NCI-H82 treated with DMSO at 0.1 percent for 48 hours (cell line): ENCODE results near the gene PGC.

Experiments
- DNase-seq: peaks from one replicate; lab custom pipeline; 2025; ENCODE audit not compliant: unreplicated experiment; lab: John Stamatoyannopoulos, UW

The PGC gene

DNA sequence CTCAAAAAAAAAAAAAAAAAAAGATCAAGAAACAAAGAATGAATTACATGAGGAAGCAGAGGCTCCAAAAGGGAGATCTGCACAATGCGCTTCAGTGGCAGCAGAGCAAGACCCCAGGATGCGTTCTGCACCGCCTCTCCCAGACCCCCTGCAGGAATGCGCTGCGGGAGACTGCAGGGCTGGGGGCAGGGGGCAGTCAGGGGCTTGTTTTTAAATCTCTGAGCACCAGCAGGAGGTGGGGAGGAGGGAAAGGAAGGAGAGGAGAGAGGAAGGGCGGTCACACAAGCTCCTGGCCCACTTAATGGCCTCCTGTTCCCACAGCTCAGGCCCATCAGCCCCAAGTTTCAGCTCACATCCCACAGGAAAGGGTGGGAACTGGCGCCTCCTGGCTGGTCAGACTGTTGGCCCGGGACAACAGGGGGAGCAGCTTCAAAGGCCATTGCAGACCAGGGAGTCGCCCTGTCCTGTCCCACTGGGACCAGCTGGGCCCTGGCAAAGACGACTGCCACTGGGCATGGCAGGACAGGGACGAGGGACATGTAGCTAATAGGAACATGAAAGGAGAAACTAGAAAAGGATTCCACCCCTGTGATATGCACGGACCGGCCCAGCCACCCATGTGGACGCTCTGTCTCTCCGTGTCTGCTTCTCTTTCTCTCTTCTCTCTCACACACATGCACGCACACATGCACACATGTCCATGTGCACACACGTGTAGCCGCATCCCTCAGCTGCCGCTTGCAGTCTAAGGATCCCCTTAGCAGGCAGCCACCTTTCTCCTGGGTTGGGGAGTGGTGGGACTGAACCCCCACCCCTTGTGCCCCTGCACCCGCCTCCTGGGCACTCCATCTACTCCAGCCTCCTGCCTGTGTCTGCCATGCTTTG, 46.5 kb downstream of the PGC start:
- no peak for DNase-seq

DNA sequence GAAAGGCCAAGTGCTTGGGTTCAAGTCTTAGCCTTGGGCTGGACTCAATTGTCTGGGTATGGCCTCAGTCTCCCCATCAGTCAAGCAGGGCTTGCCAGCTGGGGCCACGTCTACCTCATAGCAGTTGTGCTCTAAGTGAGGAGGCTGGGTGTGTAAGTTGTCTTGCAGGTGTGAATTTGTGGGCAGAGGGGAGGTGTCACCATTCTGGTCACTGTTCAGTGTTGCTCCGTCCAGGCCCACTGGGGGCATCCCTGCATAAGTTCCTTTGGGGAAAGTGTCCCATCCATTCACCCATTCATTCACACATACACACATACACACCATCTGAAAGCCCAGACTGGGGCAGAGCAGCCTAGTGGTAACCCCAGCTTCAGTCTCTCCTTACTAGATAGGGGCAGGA, 48.1 kb downstream of the PGC start:
- no peak for DNase-seq

DNA sequence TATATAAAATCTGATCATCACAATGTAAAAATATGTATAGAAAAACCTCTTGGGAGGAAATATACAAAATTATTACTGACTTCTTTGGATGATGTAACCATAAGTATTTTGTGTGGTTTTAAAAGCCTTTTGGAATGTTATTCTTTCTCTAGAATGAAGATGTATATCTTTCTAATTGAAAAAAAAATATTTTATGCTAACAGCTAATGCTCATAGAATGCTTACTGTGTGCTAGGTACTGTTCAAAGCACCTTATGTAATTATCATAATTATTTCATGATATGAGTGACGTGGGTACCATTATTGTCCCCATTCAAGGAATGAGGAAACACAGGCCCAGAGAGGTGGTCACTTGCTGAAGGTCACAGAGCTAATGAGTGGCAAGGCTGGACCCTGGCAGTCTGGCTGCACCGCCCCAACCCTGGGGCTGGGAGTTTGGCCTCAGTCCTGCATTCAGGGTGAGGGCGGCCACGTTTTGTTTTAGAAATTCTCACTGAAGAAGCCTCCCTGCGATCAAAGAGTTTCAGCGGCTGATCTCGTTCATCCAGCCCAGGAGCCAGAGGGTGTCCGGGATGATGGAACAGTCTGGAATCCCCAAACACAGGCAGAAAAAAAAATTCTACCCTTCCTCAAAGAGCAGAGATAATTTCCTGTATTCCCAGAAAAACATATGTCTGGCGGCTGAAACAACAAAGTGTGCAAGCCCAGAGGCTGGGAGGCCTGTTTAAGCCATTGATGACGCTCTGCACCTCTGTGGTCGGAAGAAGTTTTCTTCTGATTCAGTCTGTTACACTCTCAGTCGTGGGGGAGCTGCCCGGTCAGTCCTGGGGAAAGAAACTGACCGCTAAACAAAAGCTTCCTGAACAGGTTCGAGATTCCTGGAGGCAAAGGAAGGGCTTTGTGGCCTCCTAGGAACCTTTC, 49.1 kb downstream of the PGC start:
- DNase-seq, result no peak

DNA sequence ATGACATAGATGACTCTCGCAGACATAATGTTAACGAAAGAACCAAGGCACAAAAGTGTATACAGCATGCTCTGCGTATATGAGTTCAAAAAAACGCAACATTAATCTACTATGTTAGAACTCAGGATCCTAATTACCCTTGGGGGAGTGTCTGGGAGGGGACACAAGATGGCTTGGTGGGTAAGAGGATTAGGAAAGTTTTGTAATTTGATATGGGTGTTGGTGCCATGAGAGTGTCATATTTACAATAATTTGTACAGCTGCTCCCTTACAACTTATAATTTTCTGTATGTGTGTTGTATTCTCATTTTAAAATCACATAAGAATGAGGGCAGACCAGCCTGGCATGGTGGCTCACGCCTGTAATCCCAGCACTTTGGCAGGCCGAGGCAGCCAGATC, 50.4 kb downstream of the PGC start:
- DNase-seq, result peak; percentile 79

DNA sequence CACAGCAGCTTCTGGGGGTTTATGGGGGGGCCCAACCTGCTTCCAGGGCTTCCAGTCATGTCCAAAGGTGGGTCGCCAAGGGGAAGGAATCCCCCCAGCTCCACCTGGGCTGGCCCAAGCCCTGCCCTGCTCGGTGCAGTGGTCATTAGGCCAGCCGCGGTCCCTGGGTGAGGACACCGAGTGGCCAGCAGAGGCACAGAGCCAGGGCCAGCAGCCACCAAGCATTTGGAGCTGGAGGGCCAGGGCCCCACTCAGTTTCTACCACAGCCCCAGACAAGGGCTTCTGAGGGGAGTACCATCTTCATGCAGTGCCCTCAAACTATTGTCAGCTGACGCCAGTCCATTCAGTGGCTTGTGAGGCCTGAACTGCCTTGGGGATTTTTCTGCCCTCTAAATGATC, 51.4 kb downstream of the PGC start:
- DNase-seq, result no peak

DNA sequence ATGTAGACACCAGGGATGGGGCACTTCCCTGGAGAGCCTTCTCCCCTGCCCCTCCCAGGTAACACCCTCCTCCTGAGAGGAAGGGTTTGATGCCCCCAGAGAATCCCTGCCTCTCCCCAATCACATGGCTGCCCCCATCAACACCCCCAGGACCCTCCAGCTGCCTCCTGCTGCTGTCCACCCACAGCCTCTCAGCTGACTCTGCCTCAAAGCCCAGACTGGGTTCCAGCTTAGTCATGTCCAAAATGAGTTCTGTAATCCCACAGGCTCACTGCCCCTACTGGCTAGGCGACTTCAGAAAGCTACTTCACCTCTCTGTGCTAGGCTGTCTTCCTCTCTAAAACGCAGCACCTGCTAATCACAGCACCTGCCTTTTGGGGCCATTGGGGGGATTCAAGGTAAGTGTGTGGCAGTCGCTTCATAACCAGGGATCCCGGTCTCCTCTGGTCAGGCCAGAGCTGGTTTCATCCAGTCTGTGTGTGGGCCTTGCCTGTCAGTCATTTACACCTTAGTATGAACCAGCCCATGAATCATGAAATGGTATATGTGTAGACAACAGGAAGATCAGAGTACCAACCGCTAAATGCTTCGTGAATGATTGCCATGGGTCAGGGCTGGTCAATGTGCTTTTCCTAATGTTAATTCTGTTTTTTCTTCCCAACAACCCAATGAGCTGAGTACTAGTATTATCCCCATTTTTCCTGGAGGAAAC, 52.2 kb downstream of the PGC start:
- no peak for DNase-seq

DNA sequence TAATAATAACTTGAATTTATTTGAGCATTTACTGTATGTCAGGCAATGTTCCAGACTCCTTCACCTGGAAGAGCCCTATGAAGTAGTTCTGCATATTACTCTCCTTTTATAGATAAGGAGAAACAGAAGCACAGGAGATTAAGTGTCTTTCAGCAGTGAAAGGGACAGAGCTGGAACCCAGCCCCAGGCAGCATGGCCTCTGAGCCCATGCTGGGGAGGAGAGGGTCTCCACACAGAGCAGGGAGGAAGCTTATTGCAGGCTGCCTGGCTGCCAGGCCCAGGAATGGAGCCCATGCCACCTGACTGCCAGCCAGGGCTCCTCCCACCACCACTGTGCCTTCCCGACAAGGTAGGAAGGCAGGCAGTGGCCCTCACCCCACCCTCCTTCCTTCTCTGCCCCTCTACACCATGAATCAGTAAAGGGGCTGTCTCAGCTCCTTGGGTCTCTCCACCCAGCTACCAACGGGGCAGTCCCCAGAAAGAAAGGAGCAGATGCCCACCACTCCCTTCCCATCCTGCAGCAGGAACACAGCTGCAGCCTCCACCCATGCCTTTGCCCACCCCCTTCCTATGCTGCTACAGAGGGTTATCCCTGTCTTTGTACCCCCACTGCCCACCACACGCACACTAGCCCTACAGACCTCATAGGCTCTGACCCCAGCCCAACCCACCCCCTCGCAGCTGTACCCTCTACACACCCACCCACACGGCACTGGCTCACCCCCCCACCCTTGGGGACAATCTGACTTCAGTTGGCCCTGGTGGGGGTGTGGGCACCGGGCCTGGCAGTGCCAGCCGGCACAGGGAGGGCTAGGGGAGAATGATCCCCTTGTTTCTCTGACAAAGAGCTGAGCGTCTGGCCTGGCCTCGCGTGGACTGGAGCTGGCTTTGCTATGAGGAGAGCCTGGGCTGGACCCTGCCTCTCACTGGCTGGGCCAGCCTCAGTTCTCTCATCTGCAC, 53.6 kb downstream of the PGC start:
- DNase-seq, result no peak

DNA sequence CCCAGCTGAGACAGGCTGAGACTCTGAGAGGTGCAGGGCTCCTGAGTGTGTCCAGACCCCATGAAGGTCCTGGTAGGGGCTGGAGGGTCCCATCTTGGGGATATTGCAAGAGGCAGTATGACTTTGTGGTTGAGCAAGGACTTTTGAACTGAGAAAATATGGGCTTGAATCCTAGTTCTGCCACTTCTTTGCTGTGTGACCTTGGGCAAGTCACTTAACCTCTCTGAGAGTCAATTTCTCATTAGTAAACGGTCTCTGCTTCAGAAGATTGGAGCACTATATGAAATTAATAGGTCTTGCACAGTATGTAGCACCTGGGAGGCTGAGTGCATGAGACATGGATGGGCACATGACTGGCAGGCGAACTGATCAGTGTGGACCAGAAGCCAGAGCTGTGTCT, 54.5 kb downstream of the PGC start:
- no peak for DNase-seq

DNA sequence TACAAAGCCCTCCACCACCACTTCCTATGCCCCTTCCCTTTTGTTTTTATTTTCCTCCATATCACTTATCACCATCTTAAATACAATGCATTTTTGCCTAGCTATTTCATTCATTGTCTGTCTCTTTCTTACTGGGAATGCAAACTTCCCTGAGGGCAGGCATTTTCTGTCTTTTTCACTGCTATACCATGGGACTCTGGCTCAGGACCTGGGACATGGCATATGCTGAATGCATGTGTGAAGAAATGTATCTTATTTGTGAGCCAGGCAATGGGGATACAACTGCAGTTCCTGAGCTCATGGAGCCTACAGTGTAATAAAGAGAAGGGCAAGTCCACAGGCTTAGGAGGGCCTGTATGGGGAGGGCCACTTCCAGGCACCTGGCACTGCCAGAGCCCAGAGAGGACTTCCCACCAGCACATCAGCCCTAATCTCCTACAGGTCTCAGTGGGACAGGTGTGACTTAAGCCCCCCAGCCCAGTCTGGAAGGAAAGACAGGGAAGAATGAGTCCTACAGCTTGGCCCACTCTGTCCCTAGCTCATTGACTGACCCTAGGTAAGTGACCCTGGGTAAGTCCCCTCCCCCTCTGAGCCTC, 55.0 kb downstream of the PGC start:
- DNase-seq, result no peak

DNA sequence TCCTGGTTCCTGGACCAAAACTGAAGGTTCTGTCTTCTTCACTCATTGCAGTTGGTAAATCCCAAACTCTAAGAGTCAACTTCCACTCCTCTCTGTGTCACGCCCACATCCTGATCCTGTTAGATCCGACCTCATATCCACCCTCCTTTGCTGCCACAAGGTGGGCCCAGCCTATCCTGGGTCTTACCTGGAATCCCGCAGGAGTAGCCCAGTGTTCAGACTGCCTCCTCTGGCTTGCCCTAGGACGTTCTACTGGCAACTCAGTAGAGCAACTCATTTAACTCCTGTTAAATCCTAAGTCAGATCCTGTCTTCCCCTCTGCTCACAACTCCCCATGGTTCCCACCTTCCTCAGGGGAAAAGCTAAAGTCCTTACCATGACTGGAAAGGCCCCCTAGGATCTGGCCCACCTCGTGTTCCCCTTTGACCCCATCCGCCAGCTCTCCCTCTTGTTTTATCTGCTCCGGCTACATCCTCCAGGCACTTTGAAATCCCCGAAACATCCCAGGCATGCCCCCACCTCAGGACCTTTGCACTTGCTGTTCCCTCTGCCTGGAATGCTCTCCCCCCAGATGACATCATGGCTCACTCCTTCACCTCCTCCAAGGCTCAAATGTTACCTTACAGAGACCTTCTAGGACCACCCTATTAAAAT, 55.6 kb downstream of the PGC start:
- no peak for DNase-seq

DNA sequence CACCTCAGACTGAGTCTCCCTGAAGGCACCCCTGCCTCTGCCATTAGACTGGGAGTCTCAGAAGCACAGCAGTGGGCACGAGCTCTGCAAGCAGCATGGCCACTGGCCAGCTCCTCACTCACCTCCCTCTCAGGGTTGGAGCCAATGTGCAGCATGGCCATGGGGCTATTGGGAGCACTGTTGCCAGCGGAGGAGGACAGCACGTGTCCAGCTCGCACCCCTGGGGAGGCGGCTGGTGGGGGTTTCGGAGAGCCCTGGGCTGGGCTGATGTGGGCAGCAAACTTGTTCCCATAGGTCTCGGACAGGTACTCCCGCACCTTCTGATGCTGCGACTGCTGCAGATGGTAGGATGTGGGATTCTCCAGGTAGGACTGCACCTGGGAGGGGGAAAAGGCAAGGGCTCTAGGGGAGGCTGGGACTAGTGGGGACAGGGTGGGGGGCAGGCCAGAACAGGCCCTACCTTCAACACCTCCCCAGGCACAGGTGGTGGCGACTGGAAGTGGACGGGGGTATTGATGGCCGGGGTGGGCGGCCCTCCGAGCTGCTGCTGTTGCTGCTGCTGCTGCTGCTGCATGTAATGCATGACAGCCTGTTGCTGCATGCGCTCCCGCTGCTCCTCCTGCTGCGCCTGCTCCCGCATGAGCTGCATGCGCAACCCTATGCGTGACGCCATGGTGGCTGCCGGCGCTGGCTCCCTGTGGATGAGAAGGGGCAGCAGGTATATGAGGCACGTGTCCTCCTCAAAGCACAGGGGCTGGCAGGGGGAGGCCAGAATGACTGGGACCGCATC, 56.5 kb downstream of the PGC start:
- no peak for DNase-seq

DNA sequence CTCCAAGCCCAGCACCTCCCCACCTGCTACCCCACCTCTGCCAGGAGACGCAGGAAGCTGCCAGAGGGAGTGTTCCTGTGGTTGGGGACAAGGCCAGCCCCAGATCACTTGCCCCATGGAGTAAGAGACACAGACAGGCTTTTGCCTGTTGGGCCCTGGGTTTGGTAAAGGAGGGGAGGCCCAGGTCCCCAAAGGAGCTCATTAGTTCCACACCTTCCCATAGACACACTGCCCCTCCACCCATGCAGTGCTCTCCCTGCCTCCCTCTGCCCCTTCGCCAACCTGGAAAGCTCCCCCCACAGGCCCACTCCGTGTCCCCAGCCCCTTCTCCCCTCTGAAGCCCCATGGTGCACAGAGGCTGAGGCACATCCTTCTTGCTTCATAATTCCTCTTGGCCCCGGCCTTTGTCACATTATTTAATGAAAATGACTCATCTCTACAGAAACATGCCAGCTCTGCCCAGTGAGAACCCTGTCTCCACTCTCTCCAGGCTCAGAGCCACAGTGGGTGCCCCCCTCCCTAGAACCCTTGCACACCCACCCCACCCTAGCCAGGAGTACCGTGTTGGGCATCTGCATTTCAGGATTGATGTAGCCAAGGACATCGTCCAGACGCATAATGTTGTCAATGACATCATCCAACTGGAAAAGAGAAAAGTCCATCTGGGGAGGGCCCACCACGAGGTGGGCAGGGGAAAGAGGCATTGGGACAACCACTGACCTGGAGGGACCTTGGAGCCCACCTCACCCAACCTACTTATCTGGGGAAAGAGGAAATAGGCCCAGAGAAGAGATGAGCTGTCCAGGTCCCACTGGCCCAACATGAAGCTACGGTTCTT, 57.8 kb downstream of the PGC start:
- no peak for DNase-seq

DNA sequence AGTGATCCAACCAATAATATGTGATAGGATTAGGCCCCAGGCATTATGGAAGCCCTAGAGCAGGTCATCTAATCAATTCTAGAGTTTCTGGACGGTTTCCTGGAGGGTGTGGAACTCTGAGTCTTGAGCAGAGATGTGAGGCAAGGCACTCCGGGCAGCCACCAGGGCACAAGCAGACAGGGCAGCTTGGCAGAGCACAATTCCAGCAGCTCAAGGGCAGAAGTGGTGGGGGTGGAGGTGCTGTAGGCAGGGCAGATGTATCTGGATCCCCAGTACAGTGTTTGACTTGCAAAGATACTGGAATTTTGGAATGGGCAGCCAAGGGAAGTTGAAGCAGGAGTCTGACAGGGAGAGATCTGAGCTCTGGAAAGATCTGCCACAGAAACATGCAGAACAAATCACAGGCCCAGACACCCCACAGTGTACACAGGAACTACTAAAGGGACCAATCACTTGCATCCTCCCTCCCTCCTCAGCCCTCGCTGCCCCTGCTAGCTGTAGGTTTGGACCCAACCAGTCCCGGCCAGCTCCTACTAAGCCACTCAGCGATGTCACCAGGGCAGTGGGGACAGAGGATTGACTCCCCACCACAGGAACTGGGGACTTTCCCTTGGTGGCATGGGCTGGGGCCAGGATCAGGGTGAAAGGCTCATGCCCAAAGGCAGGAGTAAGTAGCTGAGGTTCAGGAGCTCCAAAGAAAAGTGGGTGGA, 58.8 kb downstream of the PGC start:
- DNase-seq, result no peak

DNA sequence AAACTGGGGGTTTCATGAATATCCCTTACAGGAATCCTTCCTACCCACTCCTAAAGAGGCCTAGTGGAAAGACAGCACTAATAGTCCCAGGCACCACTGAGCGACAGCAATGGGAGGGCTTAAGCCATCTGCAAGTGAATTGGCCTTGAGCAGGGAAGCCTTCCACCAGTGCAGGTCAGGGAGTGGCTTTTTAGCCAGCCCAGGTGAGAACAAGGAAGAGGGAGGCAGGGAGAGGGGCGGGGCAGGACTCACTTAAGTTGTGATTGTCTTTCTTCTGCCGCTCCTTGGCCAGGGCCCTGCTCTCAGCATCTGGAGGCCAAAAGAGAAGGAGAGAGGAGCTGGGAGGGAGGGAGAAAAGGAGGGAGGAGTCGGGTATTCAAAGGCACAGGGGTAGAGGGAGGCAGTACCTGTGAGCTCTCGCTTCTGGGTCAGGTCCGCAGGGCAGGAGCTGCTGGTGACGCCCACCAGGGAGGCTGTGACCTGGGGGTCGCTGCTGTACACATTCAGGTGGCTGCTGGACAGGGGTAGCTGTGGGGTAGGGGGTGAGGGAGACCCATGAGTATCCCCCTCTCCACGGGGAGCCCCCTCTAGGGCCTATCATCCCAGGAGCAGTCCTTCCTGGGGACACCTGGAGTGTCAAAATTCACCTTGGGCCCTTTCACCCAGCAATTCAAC, 59.6 kb downstream of the PGC start:
- DNase-seq, result no peak
